Measurements from ENCODE around the gene ZCCHC2. TPM values are rescaled to one million over a fixed set of nuclear protein-coding genes. Genes with fewer than 3 reads are reported as not detected.

Gene ZCCHC2
- total RNA-seq, 1 experiment from 2014 or later: 20.6 TPM

- H3K27me3 ChIP-seq (ENCODE audit: low read length): no peaks in the 10 kb centered on the region
- no peaks in the 10 kb centered on the region for H3K36me3 ChIP-seq (ENCODE audit: insufficient read depth, low read length)
- no peaks in the 10 kb centered on the region for H4K20me1 ChIP-seq (ENCODE audit: insufficient read depth, low read depth, low read length)
- DNase-seq: no peak
- no peak overlapping the region for H3K27ac ChIP-seq (ENCODE audit: low read length)
- peaks cover 8% of the 10 kb centered on the region for H3K4me1 ChIP-seq (ENCODE audit: low read length)
- H3K4me3 ChIP-seq (ENCODE audit: low read length): no peak overlapping the region
- no peak overlapping the region for H3K9ac ChIP-seq (ENCODE audit: low read length)
- peaks cover 1% of the 10 kb centered on the region for H3K79me2 ChIP-seq (ENCODE audit: low read length)
- H2AFZ ChIP-seq (ENCODE audit: low read length): no peak overlapping the region
- H3K4me2 ChIP-seq (ENCODE audit: low read depth, low read length, poor library complexity, severe bottlenecking): no peak overlapping the region
- H3K9me3 ChIP-seq (ENCODE audit: low read length): peaks cover 10% of the 10 kb centered on the region; the same call in 1 of the 2 replicates
- no peaks in the 10 kb centered on the region for H3K9me2 ChIP-seq (replicated peaks; ENCODE audit: insufficient read depth, low read length)
These were observed 4.1 kb upstream of the ZCCHC2 start for GRCh38 chr18:62518460-62519375.

GRCh38 chr18:62519684-62520083 lies 3.1 kb upstream of the ZCCHC2 start:
- no peaks in the 10 kb centered on the region for H3K27me3 ChIP-seq (ENCODE audit: low read length)
- H3K9ac ChIP-seq (ENCODE audit: low read length): no peak overlapping the region
- peaks cover 11% of the 10 kb centered on the region for H3K79me2 ChIP-seq (ENCODE audit: low read length)
- H3K4me3 ChIP-seq (ENCODE audit: low read length): no peak overlapping the region
- H3K4me1 ChIP-seq (ENCODE audit: low read length): peaks cover 8% of the 10 kb centered on the region
- H3K9me2 ChIP-seq (replicated peaks; ENCODE audit: insufficient read depth, low read length): no peaks in the 10 kb centered on the region
- H3K4me2 ChIP-seq (ENCODE audit: low read depth, low read length, poor library complexity, severe bottlenecking): no peak overlapping the region
- H3K27ac ChIP-seq (ENCODE audit: low read length): no peak overlapping the region
- no peaks in the 10 kb centered on the region for H4K20me1 ChIP-seq (ENCODE audit: insufficient read depth, low read depth, low read length)
- H2AFZ ChIP-seq (ENCODE audit: low read length): no peak overlapping the region
- no peaks in the 10 kb centered on the region for H3K36me3 ChIP-seq (ENCODE audit: insufficient read depth, low read length)
- no peak for DNase-seq
- H3K9me3 ChIP-seq (ENCODE audit: low read length): peaks cover 3% of the 10 kb centered on the region; the same call in 1 of the 2 replicates

- no peaks in the 10 kb centered on the region for H3K27me3 ChIP-seq (ENCODE audit: low read length)
- no peak overlapping the region for H3K4me3 ChIP-seq (ENCODE audit: low read length)
- DNase-seq: no peak
- no peak overlapping the region for H3K4me2 ChIP-seq (ENCODE audit: low read depth, low read length, poor library complexity, severe bottlenecking)
- no peaks in the 10 kb centered on the region for H3K36me3 ChIP-seq (ENCODE audit: insufficient read depth, low read length)
- no peak overlapping the region for H3K27ac ChIP-seq (ENCODE audit: low read length)
- no peak overlapping the region for H3K9ac ChIP-seq (ENCODE audit: low read length)
- no peaks in the 10 kb centered on the region for H4K20me1 ChIP-seq (ENCODE audit: insufficient read depth, low read depth, low read length)
- no peaks in the 10 kb centered on the region for H3K9me2 ChIP-seq (replicated peaks; ENCODE audit: insufficient read depth, low read length)
- H2AFZ ChIP-seq (ENCODE audit: low read length): no peak overlapping the region
- no peaks in the 10 kb centered on the region for H3K9me3 ChIP-seq (ENCODE audit: low read length)
- H3K79me2 ChIP-seq (ENCODE audit: low read length): peaks cover 25% of the 10 kb centered on the region
- peaks cover 8% of the 10 kb centered on the region for H3K4me1 ChIP-seq (ENCODE audit: low read length)
These were observed 1.7 kb upstream of the ZCCHC2 start for GRCh38 chr18:62521082-62521481.

GRCh38 chr18:62521593-62521992 lies 1.2 kb upstream of the ZCCHC2 start:
- Histone ChIP-seq H3K27ac (ENCODE audit: low read length) (no peak overlapping the region), H2AFZ (ENCODE audit: low read length) (no peak overlapping the region), H3K9me2 (replicated peaks; ENCODE audit: insufficient read depth, low read length) (no peaks in the 10 kb centered on the region), H3K79me2 (ENCODE audit: low read length) (peaks cover 30% of the 10 kb centered on the region), H3K9me3 (ENCODE audit: low read length) (no peaks in the 10 kb centered on the region), H3K4me2 (ENCODE audit: low read depth, low read length, poor library complexity, severe bottlenecking) (peak overlapping the region; percentile 94), H3K27me3 (ENCODE audit: low read length) (no peaks in the 10 kb centered on the region), H4K20me1 (ENCODE audit: insufficient read depth, low read depth, low read length) (no peaks in the 10 kb centered on the region), H3K4me3 (ENCODE audit: low read length) (peak overlapping the region; percentile 83), H3K36me3 (ENCODE audit: insufficient read depth, low read length) (no peaks in the 10 kb centered on the region), H3K9ac (ENCODE audit: low read length) (peak overlapping the region; percentile 77), H3K4me1 (ENCODE audit: low read length) (peaks cover 8% of the 10 kb centered on the region)
- no peak for DNase-seq

- H4K20me1 ChIP-seq (ENCODE audit: insufficient read depth, low read depth, low read length): no peaks in the 10 kb centered on the region
- peak overlapping the region; percentile 82 for H2AFZ ChIP-seq (ENCODE audit: low read length)
- peak overlapping the region; percentile 77 for H3K9ac ChIP-seq (ENCODE audit: low read length)
- peaks cover 33% of the 10 kb centered on the region for H3K79me2 ChIP-seq (ENCODE audit: low read length)
- no peaks in the 10 kb centered on the region for H3K9me2 ChIP-seq (replicated peaks; ENCODE audit: insufficient read depth, low read length)
- H3K36me3 ChIP-seq (ENCODE audit: insufficient read depth, low read length): no peaks in the 10 kb centered on the region
- peak overlapping the region; percentile 83 for H3K4me3 ChIP-seq (ENCODE audit: low read length)
- H3K4me1 ChIP-seq (ENCODE audit: low read length): peaks cover 10% of the 10 kb centered on the region
- no peaks in the 10 kb centered on the region for H3K27me3 ChIP-seq (ENCODE audit: low read length)
- no peaks in the 10 kb centered on the region for H3K9me3 ChIP-seq (ENCODE audit: low read length)
- H3K27ac ChIP-seq (ENCODE audit: low read length): no peak overlapping the region
- H3K4me2 ChIP-seq (ENCODE audit: low read depth, low read length, poor library complexity, severe bottlenecking): peak overlapping the region; percentile 94
- no peak for DNase-seq
These were observed 684 bp upstream of the ZCCHC2 start for GRCh38 chr18:62522178-62522503.

- no peaks in the 10 kb centered on the region for H3K27me3 ChIP-seq (ENCODE audit: low read length)
- no peaks in the 10 kb centered on the region for H4K20me1 ChIP-seq (ENCODE audit: insufficient read depth, low read depth, low read length)
- H3K9me2 ChIP-seq (replicated peaks; ENCODE audit: insufficient read depth, low read length): no peaks in the 10 kb centered on the region
- no peaks in the 10 kb centered on the region for H3K9me3 ChIP-seq (ENCODE audit: low read length)
- no peak overlapping the region for H3K27ac ChIP-seq (ENCODE audit: low read length)
- H3K36me3 ChIP-seq (ENCODE audit: insufficient read depth, low read length): no peaks in the 10 kb centered on the region
- no peak overlapping the region; the same call in 1 of the 2 replicates for H3K4me3 ChIP-seq (ENCODE audit: low read length)
- H3K9ac ChIP-seq (ENCODE audit: low read length): 0 out of 2 replicates have a peak overlapping the region, but pooled peaks have one; percentile 94
- peak overlapping the region; percentile 94 for H3K4me2 ChIP-seq (ENCODE audit: low read depth, low read length, poor library complexity, severe bottlenecking)
- no peak overlapping the region for H2AFZ ChIP-seq (ENCODE audit: low read length)
- peaks cover 44% of the 10 kb centered on the region for H3K79me2 ChIP-seq (ENCODE audit: low read length)
- peaks cover 21% of the 10 kb centered on the region for H3K4me1 ChIP-seq (ENCODE audit: low read length)
- DNase-seq: no peak
These were observed 397 bp downstream of the ZCCHC2 start for GRCh38 chr18:62523255-62523588.

- Histone ChIP-seq H4K20me1 (ENCODE audit: insufficient read depth, low read depth, low read length) (no peaks in the 10 kb centered on the region), H3K4me1 (ENCODE audit: low read length) (peaks cover 27% of the 10 kb centered on the region), H3K36me3 (ENCODE audit: insufficient read depth, low read length) (no peaks in the 10 kb centered on the region), H2AFZ (ENCODE audit: low read length) (no peak overlapping the region), H3K9me3 (ENCODE audit: low read length) (no peaks in the 10 kb centered on the region), H3K27me3 (ENCODE audit: low read length) (no peaks in the 10 kb centered on the region), H3K27ac (ENCODE audit: low read length) (peak overlapping the region; percentile 69), H3K4me2 (ENCODE audit: low read depth, low read length, poor library complexity, severe bottlenecking) (peak overlapping the region; percentile 94), H3K9me2 (replicated peaks; ENCODE audit: insufficient read depth, low read length) (no peaks in the 10 kb centered on the region), H3K4me3 (ENCODE audit: low read length) (peak overlapping the region; percentile 76), H3K9ac (ENCODE audit: low read length) (peak overlapping the region; percentile 94), H3K79me2 (ENCODE audit: low read length) (peaks cover 50% of the 10 kb centered on the region)
- peak; percentile 85 for DNase-seq
These were observed 1.0 kb downstream of the ZCCHC2 start for GRCh38 chr18:62523631-62524439.
